K562 (cell line): ENCODE data around the gene TSPOAP1. TPM values are rescaled to one million over a fixed set of nuclear protein-coding genes. Genes with fewer than 3 reads are reported as not detected.

Experiments
- ATAC-seq: fragments of 200-7000 bp; cut with Tn5 transposase; 3 replicates; pipeline ENCODE4 v1.9.1; 2020; ENCODE audit warnings: moderate library complexity
- BruUV-seq: library from RNA; stranded (reverse); fragments of 400-500 nt; replicated peaks from 2 replicates; lab custom pipeline; 2021; lab: Mats Ljungman, UMichigan
- CTCF ChIA-PET: fragments of 300-600 bp; formaldehyde crosslinking; extraction: SDS; loops from one replicate; lab custom pipeline; 2021; ENCODE audit warnings: low intra/inter-chr PET ratio; lab: Yijun Ruan, JAX
- POLR2A ChIA-PET: fragments of 300-600, 350-650 bp; sonication (Branson Sonifier 250); formaldehyde crosslinking; extraction: SDS; loops from one replicate; lab custom pipeline; 2021; ENCODE audit warnings: antibody characterized with exemption, inconsistent platforms; lab: Yijun Ruan, JAX
- DNase-seq, 4 experiments: peaks; one replicate each; pipeline versions ENCODE4 v3.0.0 to v3.0.0-alpha.2; 2011 to 2018; ENCODE audit warnings: low spot score in 3 of 4, mixed read lengths in 3 of 4; ENCODE audit errors: extremely low read depth in 1 of 4
- FAIRE-seq: peaks from 2 replicates; lab custom pipeline; 2011; peaks lifted over from hg19 to GRCh38; lab: Jason Lieb, UNC
- H2AFZ ChIP-seq: 2 replicates; pipeline ENCODE4 v1.6.0; 2011; ENCODE audit warnings: low read depth, low read length, control low read depth, inconsistent platforms
- H3K27ac ChIP-seq: fragments of 200-600 bp; 3 replicates; pipeline ENCODE4 v1.8.0; 2011; ENCODE audit warnings: low read depth, mild to moderate bottlenecking, control low read depth, inconsistent platforms, low read length, moderate library complexity, mixed read lengths; ENCODE audit errors: extremely low read depth
- H3K27me3 ChIP-seq, 2 experiments: fragments of 300-600 bp in 1 of 2; 2 replicates in 1 of 2; 3 replicates in 1 of 2; pipeline versions ENCODE4 v1.6.0 to v1.8.0; 2011; ENCODE audit warnings: inconsistent platforms in 2 of 2, low read length in 2 of 2, mild to moderate bottlenecking in 1 of 2, mixed read lengths in 1 of 2, moderate library complexity in 1 of 2; ENCODE audit not compliant: control insufficient read depth in 2 of 2, insufficient read depth in 2 of 2
- H3K36me3 ChIP-seq: fragments of 300-600 bp; 3 replicates; pipeline ENCODE4 v1.8.0; 2011; ENCODE audit warnings: mild to moderate bottlenecking, low read length, inconsistent platforms; ENCODE audit not compliant: control insufficient read depth, insufficient read depth
- H3K4me1 ChIP-seq, 2 experiments: fragments of 200-600 bp in 1 of 2; replicated peaks in 1 of 2; 2 replicates in 1 of 2; 3 replicates in 1 of 2; pipeline versions ENCODE4 v1.5.1 to v1.8.0; 2011; ENCODE audit warnings: inconsistent platforms in 2 of 2, low read length in 2 of 2, mild to moderate bottlenecking in 1 of 2, mixed read lengths in 1 of 2, moderate library complexity in 1 of 2; ENCODE audit not compliant: control insufficient read depth in 2 of 2, insufficient read depth in 2 of 2
- H3K4me2 ChIP-seq: 2 replicates; pipeline ENCODE4 v1.6.1; 2011; ENCODE audit warnings: low read length, control low read depth, inconsistent platforms, mixed read lengths; ENCODE audit not compliant: insufficient read depth
- H3K4me3 ChIP-seq: fragments of 200-600 bp; sonication (generic), shearing (Covaris generic); 2 replicates; pipeline ENCODE4 v1.5.1; 2016; ENCODE audit warnings: control low read depth, inconsistent platforms
- H3K79me2 ChIP-seq: fragments of 200-600 bp; 3 replicates; pipeline ENCODE4 v1.8.0; 2011; ENCODE audit warnings: low read length, inconsistent platforms; ENCODE audit not compliant: control insufficient read depth, insufficient read depth
- H3K9ac ChIP-seq, 2 experiments: 2 replicates each; pipeline versions ENCODE4 v1.6.0 to v1.6.1; 2011; ENCODE audit warnings: low read depth in 2 of 2, low read length in 2 of 2, control low read depth in 1 of 2, inconsistent platforms in 1 of 2, mild to moderate bottlenecking in 1 of 2, mixed read lengths in 1 of 2; ENCODE audit not compliant: insufficient read depth in 1 of 2
- H3K9me1 ChIP-seq: one replicate; pipeline ENCODE4 v1.6.0; 2011; ENCODE audit warnings: inconsistent platforms, mild to moderate bottlenecking, low read length, moderate library complexity; ENCODE audit not compliant: control insufficient read depth, insufficient read depth
- H3K9me3 ChIP-seq: replicated peaks from 2 replicates; pipeline ENCODE4 v1.5.1; 2011; ENCODE audit warnings: low read depth, low read length, inconsistent platforms; ENCODE audit not compliant: control insufficient read depth, insufficient read depth
- H4K20me1 ChIP-seq: replicated peaks from 2 replicates; pipeline ENCODE4 v1.6.1; 2011; ENCODE audit warnings: low read length, inconsistent platforms, mixed read lengths; ENCODE audit not compliant: control insufficient read depth, insufficient read depth
- AFF1 ChIP-seq, 2 experiments: fragments of 450-650 bp; IDR thresholded peaks; 2 replicates each; pipeline ENCODE4 v1.6.1; 2018; ENCODE audit warnings: mild to moderate bottlenecking in 2 of 2, low read depth in 1 of 2; ENCODE audit not compliant: partially characterized antibody in 2 of 2
- ARNT ChIP-seq, 2 experiments: fragments of 450-650 bp; IDR thresholded peaks; 2 replicates each; pipeline ENCODE4 v1.6.1; 2016; ENCODE audit warnings: mild to moderate bottlenecking in 1 of 2
- CBX1 ChIP-seq: sonication (generic); IDR thresholded peaks from 2 replicates; pipeline ENCODE4 v1.6.1; 2016; ENCODE audit warnings: antibody characterized with exemption, low read depth, mild to moderate bottlenecking
- DEAF1 ChIP-seq: fragments of 450-650 bp; formaldehyde crosslinking; IDR thresholded peaks from 2 replicates; pipeline ENCODE4 v1.4.0; 2020; ENCODE audit warnings: mild to moderate bottlenecking, moderate library complexity
- GATAD2B ChIP-seq: fragments of 450-650 bp; IDR thresholded peaks from 2 replicates; pipeline ENCODE4 v1.6.1; 2017; ENCODE audit warnings: mild to moderate bottlenecking, borderline replicate concordance
- HIVEP1 ChIP-seq: fragments of 250-450 bp; sonication (Bioruptor Pico); IDR thresholded peaks from 2 replicates; pipeline ENCODE4 v1.4.0; 2020; ENCODE audit warnings: mild to moderate bottlenecking
- JUND ChIP-seq, 2 experiments: IDR thresholded peaks; 2 replicates in 1 of 2; 3 replicates in 1 of 2; pipeline ENCODE4 v1.6.1; 2011; ENCODE audit warnings: borderline replicate concordance in 2 of 2, low read depth in 2 of 2, low read length in 2 of 2, improper control_type of control experiment in 1 of 2, missing biosample characterization in 1 of 2, missing genetic modification characterization in 1 of 2, missing genetic modification reagents in 1 of 2
- TSHZ1 ChIP-seq: fragments of 250-450 bp; sonication (Bioruptor Pico); IDR thresholded peaks from 2 replicates; pipeline ENCODE4 v1.4.0; 2020; ENCODE audit warnings: mild to moderate bottlenecking, moderate library complexity
- ZFP1 ChIP-seq: fragments of 450-650 bp; formaldehyde crosslinking; IDR thresholded peaks from 2 replicates; pipeline ENCODE4 v1.4.0; 2020; ENCODE audit warnings: mild to moderate bottlenecking, mixed read lengths
- ZNF354B ChIP-seq: fragments of 250-450 bp; sonication (Bioruptor Pico); IDR thresholded peaks from 2 replicates; pipeline ENCODE4 v1.4.0; 2020
- ZNF76 ChIP-seq: fragments of 250-450 bp; sonication (Bioruptor Pico); IDR thresholded peaks from 2 replicates; pipeline ENCODE4 v1.4.0; 2020; ENCODE audit warnings: mild to moderate bottlenecking, moderate library complexity, borderline replicate concordance
- WGBS: fragments of 100-300 bp; shearing (Covaris generic); methylation state at CpG from one replicate; pipeline ENCODE4 v1.1.6; 2016; ENCODE audit warnings: low coverage, mixed read lengths; ENCODE audit not compliant: insufficient coverage; ENCODE audit errors: missing lambda C conversion rate; 5-methylcytosine and 5-hydroxymethylcytosine counted together
- in situ Hi-C: fragments of 300-500 bp; cut with MboI; formaldehyde crosslinking; loops from 4 replicates; pipeline ENCODE4 v1.15.0; 2018; ENCODE audit warnings: inconsistent platforms, mixed read lengths
- intact Hi-C: fragments of 100-400 bp; cut with micrococcal nuclease; formaldehyde crosslinking; loops from 2 replicates; pipeline ENCODE4 v1.14.2; 2022
- polyA plus RNA-seq, 8 experiments: library from polyadenylated mRNA; depleted of rRNA in 4 of 8; stranded (reverse) in 5 of 8; unstranded in 3 of 8; fragments of >200 nt; fragmentation: Nextera tagmentation in 2 of 8; fragmentation: Illumina TruSeq in 1 of 8; extraction: Ambion mirVana in 2 of 8; extraction: Trizol in 1 of 8; gene quantifications; 2 replicates each; pipeline versions ENCODE4 v1.2.1 to v1.2.3, GENCODE V29; 2011 to 2014; ENCODE audit warnings: inconsistent platforms in 1 of 8, missing spikeins in 1 of 8
- total RNA-seq, 7 experiments: library from RNA; depleted of rRNA in 6 of 7; stranded (reverse); fragments of >200 nt in 6 of 7; fragmentation: Illumina TruSeq in 2 of 7; extraction: Trizol in 2 of 7; gene quantifications; 2 replicates each; pipeline versions ENCODE4 v1.2.1 to v1.2.3, GENCODE V29; 2011 to 2021; ENCODE audit warnings: low replicate concordance in 1 of 7

TSPOAP1 gene
- total and polyA plus RNA-seq, 9 of the 15 experiments (the other 6 are each of a cell fraction or from before 2014, with no cell fraction given) = 0.87 to 3.9 (median 1.8) TPM; not detected in 2

- no peaks in the 10 kb centered on the region; the same call in 1 of the 2 replicates for H4K20me1 ChIP-seq
- peak overlapping the region; percentile 96 to 100 for H3K9ac ChIP-seq
- peak overlapping the region; percentile 91 for H3K4me3 ChIP-seq
- peak overlapping the region; percentile 75 for H2AFZ ChIP-seq
- peaks cover 14% of the 10 kb centered on the region; the same call in 2 of the 3 replicates for H3K36me3 ChIP-seq
- H3K27me3 ChIP-seq = no peaks in the 10 kb centered on the region
- H3K4me2 ChIP-seq = peak overlapping the region; percentile 90
- FAIRE-seq = no peak
- no peaks in the 10 kb centered on the region for H3K9me3 ChIP-seq
- H3K27ac ChIP-seq = peak overlapping the region; percentile 99
- H3K9me1 ChIP-seq = no peaks in the 10 kb centered on the region
- in situ Hi-C loops = loop anchor here (5.0 kb wide), 1 partner anchor 79 kb away; the partner anchor contains the start of gene RNF43
- BruUV-seq = no TSS peak
- H3K4me1 ChIP-seq = peaks cover 61 to 65% of the 10 kb centered on the region in 2 experiments
- intact Hi-C loops = loop anchor here (1.0 to 10.0 kb wide), 2 partner anchors 9 to 296 kb away; no protein-coding TSS in a partner anchor
- DNase-seq = no peak
- ChIA-PET POLR2A (interaction anchor here (0.7 to 10.4 kb wide), 11 partner anchors 8 to 206 kb away, joined by 3 to 257 read pairs (median 5); partner anchors contain the start of genes RNF43 and SUPT4H1), CTCF (interaction anchor here (0.6 kb wide), 1 partner anchor 98 kb away, joined by 3 read pairs; no protein-coding TSS in a partner anchor)
- 19% methylated on average over 3 of the region's 3 CpGs for WGBS
- H3K79me2 ChIP-seq = peaks cover 85% of the 10 kb centered on the region
- peak; percentile 1 for ATAC-seq
- TF ChIP-seq DEAF1 = 0 out of 2 replicates have a peak, but pooled peaks have one; percentile 35
- TF ChIP-seq TSHZ1 (CRISPR knock-in tag) = peak; percentile 23; the same call in 1 of the 2 replicates
- TF ChIP-seq ZNF76 = peak; percentile 46; the same call in 1 of the 2 replicates
- 0 out of 2 replicates have a peak, but pooled peaks have one; percentile 51 for TF ChIP-seq ZFP1 (CRISPR knock-in tag)
- TF ChIP-seq AFF1 (IDR thresholded peaks at IDR 0.05; ENCODE audit: low read depth in 1 of 2, partially characterized antibody in 2 of 2) = peak in 1 of 2 experiments; percentile 14
- 0 out of 2 replicates have a peak, but pooled peaks have one; percentile 37 for TF ChIP-seq HIVEP1 (CRISPR knock-in tag)
- TF ChIP-seq ARNT (IDR thresholded peaks at IDR 0.05) = peak in 1 of 2 experiments; percentile 82; a peak in 2 of 4 replicates
- no peak for TF ChIP-seq ZNF354B (CRISPR knock-in tag)
- peak; percentile 98; the same call in 1 of the 2 replicates for TF ChIP-seq CBX1
- no peak for TF ChIP-seq JUND (IDR thresholded peaks at IDR 0.05; ENCODE audit: borderline replicate concordance, low read depth, low read length)
- TF ChIP-seq JUND (tag; IDR thresholded peaks at IDR 0.05; ENCODE audit: borderline replicate concordance, low read depth, low read length) = peak; percentile 35; the same call in 1 of the 3 replicates
- TF ChIP-seq GATAD2B = peak; percentile 15; the same call in 1 of the 2 replicates
Measured at GRCh38 chr17:58338454-58338840, 9.9 kb upstream of the TSPOAP1 start.
